Dermis lymphatic vessel endothelial cell (primary cell): ENCODE data around the gene STOX2. TPM values are rescaled to one million over a fixed set of nuclear protein-coding genes. Genes with fewer than 3 reads are reported as not detected.

ENCODE experiments used
- total RNA-seq: library from RNA; depleted of rRNA; stranded (reverse); fragments of >200 nt; gene quantifications from 2 replicates; pipeline ENCODE4 v1.2.1, GENCODE V29; 2014

The STOX2 gene, protein sequence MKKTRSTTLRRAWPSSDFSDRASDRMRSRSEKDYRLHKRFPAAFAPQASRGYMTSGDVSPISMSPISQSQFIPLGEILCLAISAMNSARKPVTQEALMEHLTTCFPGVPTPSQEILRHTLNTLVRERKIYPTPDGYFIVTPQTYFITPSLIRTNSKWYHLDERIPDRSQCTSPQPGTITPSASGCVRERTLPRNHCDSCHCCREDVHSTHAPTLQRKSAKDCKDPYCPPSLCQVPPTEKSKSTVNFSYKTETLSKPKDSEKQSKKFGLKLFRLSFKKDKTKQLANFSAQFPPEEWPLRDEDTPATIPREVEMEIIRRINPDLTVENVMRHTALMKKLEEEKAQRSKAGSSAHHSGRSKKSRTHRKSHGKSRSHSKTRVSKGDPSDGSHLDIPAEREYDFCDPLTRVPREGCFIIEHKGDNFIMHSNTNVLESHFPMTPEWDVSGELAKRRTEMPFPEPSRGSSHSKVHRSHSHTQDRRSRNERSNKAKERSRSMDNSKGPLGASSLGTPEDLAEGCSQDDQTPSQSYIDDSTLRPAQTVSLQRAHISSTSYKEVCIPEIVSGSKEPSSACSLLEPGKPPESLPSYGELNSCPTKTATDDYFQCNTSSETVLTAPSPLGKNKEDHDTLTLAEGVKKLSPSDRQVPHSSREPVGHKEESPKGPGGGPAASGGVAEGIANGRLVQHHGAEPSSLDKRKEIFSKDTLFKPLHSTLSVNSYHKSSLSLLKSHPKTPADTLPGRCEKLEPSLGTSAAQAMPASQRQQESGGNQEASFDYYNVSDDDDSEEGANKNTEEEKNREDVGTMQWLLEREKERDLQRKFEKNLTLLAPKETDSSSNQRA (N-terminal part only)
- total RNA-seq: 16.7 and 27.3 TPM in 2 replicates

DNA sequence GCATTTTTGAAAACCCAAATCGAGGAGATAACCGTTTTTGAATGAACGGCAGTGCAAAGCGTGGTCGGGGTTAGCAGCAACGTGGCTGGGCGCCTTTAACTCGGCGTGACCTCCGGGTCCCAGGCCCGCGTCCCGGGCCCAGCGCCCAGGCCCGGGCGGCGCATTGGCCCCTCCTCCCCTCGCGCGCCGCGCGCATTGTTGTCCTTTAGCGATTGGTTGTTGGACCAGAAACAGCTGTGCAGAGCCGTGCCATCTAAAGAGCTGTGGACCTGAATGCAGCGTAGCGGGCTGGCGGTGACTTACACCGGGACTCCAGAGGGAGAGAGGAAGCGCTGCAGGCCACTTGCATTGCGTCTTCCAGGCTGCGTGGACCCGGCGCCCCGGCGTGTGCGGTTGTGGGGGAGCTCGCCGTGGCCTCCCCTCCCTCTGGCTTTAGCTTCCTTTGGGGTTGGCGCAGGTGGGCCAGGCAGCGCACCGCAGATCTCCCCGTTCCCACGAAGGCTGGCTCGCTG, at the start of gene STOX2:
Gene STOX2 (plus strand): TSS at position 227 of the 512 bp plus-strand sequence. CDS start 1,484 bp downstream, outside the sequence.

Other genes with a start within 250 kb of the STOX2 start
- 10.4 and 13.5 TPM in 2 replicates for gene RWDD4, start 246.1 kb upstream of the STOX2 start, total RNA-seq
- gene TRAPPC11, start 246.0 kb upstream of the STOX2 start, total RNA-seq: 27.5 and 39.0 TPM in 2 replicates